Calu3 (cell line): ENCODE measurements around the gene SMCO1. TPM values are rescaled to one million over a fixed set of nuclear protein-coding genes. Genes with fewer than 3 reads are reported as not detected.

Experiments
- BruUV-seq: library from RNA; stranded (reverse); fragments of 400-500 nt; replicated peaks from 2 replicates; lab custom pipeline; 2021; lab: Mats Ljungman, UMichigan
- CTCF ChIA-PET: fragments of 300-600 bp; sonication (Branson Sonifier 250); formaldehyde crosslinking; loops from one replicate; lab custom pipeline; 2022; ENCODE audit warnings: antibody characterized with exemption; lab: Charles Lee
- DNase-seq: peaks from one replicate; pipeline ENCODE4 v3.0.0; 2022
- H3K27ac Mint-ChIP-seq: one replicate; pipeline ENCODE4 v1.8.0; 2022; ENCODE audit warnings: mixed read lengths; ENCODE audit not compliant: unreplicated experiment
- H3K27me3 Mint-ChIP-seq: one replicate; pipeline ENCODE4 v1.8.0; 2022; ENCODE audit warnings: mixed read lengths; ENCODE audit not compliant: unreplicated experiment
- H3K36me3 Mint-ChIP-seq: one replicate; pipeline ENCODE4 v1.8.0; 2022; ENCODE audit warnings: mild to moderate bottlenecking, moderate library complexity, mixed read lengths; ENCODE audit not compliant: insufficient read depth, unreplicated experiment
- H3K4me1 Mint-ChIP-seq: one replicate; pipeline ENCODE4 v1.8.0; 2022; ENCODE audit warnings: mild to moderate bottlenecking, low read depth, mixed read lengths; ENCODE audit not compliant: unreplicated experiment
- H3K4me3 Mint-ChIP-seq: one replicate; pipeline ENCODE4 v1.8.0; 2022; ENCODE audit warnings: mild to moderate bottlenecking, low read depth, moderate library complexity, mixed read lengths; ENCODE audit not compliant: unreplicated experiment
- H3K9me3 Mint-ChIP-seq: one replicate; pipeline ENCODE4 v1.8.0; 2022; ENCODE audit warnings: low read depth, mixed read lengths; ENCODE audit not compliant: unreplicated experiment
- CTCF ChIP-seq: fragments of 200-600 bp; IDR thresholded peaks from one replicate; pipeline ENCODE4 v1.8.0; 2022; ENCODE audit warnings: antibody characterized with exemption; ENCODE audit not compliant: unreplicated experiment
- intact Hi-C: fragments of 100-400 bp; cut with micrococcal nuclease; formaldehyde crosslinking; loops from one replicate; pipeline ENCODE4 v1.10.0; 2022; ENCODE audit not compliant: unreplicated experiment
- total RNA-seq: library from RNA; stranded (reverse); gene quantifications from 2 replicates; pipeline ENCODE4 v1.2.3, GENCODE V29; 2022

Gene SMCO1
- total RNA-seq, 1 experiment from 2014 or later = not detected

- no TSS peak for BruUV-seq
- CTCF ChIA-PET = no interaction called here
- no peak overlapping the region for H3K4me3 Mint-ChIP-seq
These were observed 29.4 kb upstream of the SMCO1 start for GRCh38 chr3:196544491-196544992.

GRCh38 chr3:196541684-196542445 is 26.7 kb upstream of the SMCO1 start:
- intact Hi-C loops = no loop called here
- no peak overlapping the region for H3K27ac Mint-ChIP-seq
- H3K36me3 Mint-ChIP-seq = no peaks in the 10 kb centered on the region
- BruUV-seq = no TSS peak
- no peaks in the 10 kb centered on the region for H3K9me3 Mint-ChIP-seq
- no peaks in the 10 kb centered on the region for H3K4me1 Mint-ChIP-seq
- H3K27me3 Mint-ChIP-seq = peaks cover 13% of the 10 kb centered on the region
- no peak overlapping the region for H3K4me3 Mint-ChIP-seq
- CTCF ChIA-PET = interaction anchor here (0.5 kb wide), 1 partner anchor 573 kb away, joined by 4 read pairs; no protein-coding TSS in a partner anchor
- DNase-seq = no peak
- no peak for TF ChIP-seq CTCF

More at GRCh38 chr3:196544491-196544992, 29.4 kb upstream of the SMCO1 start:
- peaks cover 13% of the 10 kb centered on the region for H3K27me3 Mint-ChIP-seq
- H3K36me3 Mint-ChIP-seq = no peaks in the 10 kb centered on the region
- no peaks in the 10 kb centered on the region for H3K9me3 Mint-ChIP-seq
- no peaks in the 10 kb centered on the region for H3K4me1 Mint-ChIP-seq
- intact Hi-C loops = no loop called here
- no peak for TF ChIP-seq CTCF
- no peak overlapping the region for H3K27ac Mint-ChIP-seq
- DNase-seq = no peak

- Mint-ChIP-seq H3K4me3 (no peak overlapping the region), H3K4me1 (no peaks in the 10 kb centered on the region), H3K27ac (no peak overlapping the region), H3K36me3 (no peaks in the 10 kb centered on the region), H3K9me3 (no peaks in the 10 kb centered on the region), H3K27me3 (no peaks in the 10 kb centered on the region)
- peak; percentile 76 for TF ChIP-seq CTCF
- CTCF ChIA-PET = no interaction called here
- no TSS peak for BruUV-seq
- intact Hi-C loops = no loop called here
- peak; percentile 53 for DNase-seq
These were observed 22.3 kb upstream of the SMCO1 start for GRCh38 chr3:196537319-196537984.

- no peak for TF ChIP-seq CTCF
- CTCF ChIA-PET = no interaction called here
- BruUV-seq = no TSS peak
These were observed 18.1 kb upstream of the SMCO1 start for GRCh38 chr3:196533260-196533681.

More at GRCh38 chr3:196533260-196533681, 18.1 kb upstream of the SMCO1 start:
- H3K27ac Mint-ChIP-seq = no peak overlapping the region
- peaks cover 5% of the 10 kb centered on the region for H3K9me3 Mint-ChIP-seq
- DNase-seq = no peak
- no peaks in the 10 kb centered on the region for H3K4me1 Mint-ChIP-seq
- peaks cover 7% of the 10 kb centered on the region for H3K36me3 Mint-ChIP-seq
- no peaks in the 10 kb centered on the region for H3K27me3 Mint-ChIP-seq
- no peak overlapping the region for H3K4me3 Mint-ChIP-seq
- intact Hi-C loops = no loop called here
